Measurements from ENCODE around the gene RILPL2.

DNA sequence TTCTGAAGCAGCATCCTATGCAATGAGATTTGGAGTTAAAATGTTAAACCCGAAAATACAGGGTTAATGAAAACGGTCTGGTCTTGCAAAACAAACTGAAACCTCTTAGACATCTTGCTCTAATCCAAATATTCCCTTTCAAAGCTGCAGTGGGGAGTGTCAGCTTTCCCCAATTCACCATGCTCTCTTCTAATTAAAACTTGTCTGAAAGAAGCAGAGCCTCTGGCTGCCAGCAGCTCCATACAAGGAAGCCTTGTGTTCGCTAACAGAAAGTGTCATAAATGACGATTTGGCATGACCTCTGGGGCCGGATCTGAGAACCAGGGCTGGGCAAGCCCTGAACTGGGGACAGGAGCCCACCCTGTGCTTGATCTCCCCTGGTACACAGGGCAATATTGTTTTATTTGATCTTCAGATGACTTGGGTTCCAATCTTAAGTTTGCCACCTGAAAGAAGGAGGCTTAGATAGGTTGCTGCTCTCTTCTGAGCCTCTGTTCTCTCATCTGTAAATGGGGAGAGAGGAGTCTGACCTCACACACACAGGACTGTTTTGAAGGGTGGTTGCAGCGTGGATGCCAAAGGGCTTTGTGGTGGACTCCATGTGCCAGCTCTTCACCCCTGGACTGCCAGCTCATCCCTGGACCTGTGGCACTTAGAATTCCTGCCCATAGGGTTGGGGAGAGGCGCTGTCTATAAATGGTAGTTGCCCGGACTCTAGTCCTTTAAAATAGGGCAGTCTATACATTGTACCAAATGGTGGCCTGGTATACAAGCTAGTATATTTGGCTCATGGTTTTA lies 44.7 kb downstream of the RILPL2 start:
- TF ChIP-seq, protein P1, sequence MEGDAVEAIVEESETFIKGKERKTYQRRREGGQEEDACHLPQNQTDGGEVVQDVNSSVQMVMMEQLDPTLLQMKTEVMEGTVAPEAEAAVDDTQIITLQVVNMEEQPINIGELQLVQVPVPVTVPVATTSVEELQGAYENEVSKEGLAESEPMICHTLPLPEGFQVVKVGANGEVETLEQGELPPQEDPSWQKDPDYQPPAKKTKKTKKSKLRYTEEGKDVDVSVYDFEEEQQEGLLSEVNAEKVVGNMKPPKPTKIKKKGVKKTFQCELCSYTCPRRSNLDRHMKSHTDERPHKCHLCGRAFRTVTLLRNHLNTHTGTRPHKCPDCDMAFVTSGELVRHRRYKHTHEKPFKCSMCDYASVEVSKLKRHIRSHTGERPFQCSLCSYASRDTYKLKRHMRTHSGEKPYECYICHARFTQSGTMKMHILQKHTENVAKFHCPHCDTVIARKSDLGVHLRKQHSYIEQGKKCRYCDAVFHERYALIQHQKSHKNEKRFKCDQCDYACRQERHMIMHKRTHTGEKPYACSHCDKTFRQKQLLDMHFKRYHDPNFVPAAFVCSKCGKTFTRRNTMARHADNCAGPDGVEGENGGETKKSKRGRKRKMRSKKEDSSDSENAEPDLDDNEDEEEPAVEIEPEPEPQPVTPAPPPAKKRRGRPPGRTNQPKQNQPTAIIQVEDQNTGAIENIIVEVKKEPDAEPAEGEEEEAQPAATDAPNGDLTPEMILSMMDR (IDR thresholded peaks at IDR 0.05; ENCODE audit: low read depth, low read length, missing input control): no peak
- no peak for TF ChIP-seq FOXA1 (IDR thresholded peaks at IDR 0.05)
- TF ChIP-seq TAF1 (conservative IDR thresholded peaks at IDR 0.05): no peak
- TF ChIP-seq, protein P2, sequence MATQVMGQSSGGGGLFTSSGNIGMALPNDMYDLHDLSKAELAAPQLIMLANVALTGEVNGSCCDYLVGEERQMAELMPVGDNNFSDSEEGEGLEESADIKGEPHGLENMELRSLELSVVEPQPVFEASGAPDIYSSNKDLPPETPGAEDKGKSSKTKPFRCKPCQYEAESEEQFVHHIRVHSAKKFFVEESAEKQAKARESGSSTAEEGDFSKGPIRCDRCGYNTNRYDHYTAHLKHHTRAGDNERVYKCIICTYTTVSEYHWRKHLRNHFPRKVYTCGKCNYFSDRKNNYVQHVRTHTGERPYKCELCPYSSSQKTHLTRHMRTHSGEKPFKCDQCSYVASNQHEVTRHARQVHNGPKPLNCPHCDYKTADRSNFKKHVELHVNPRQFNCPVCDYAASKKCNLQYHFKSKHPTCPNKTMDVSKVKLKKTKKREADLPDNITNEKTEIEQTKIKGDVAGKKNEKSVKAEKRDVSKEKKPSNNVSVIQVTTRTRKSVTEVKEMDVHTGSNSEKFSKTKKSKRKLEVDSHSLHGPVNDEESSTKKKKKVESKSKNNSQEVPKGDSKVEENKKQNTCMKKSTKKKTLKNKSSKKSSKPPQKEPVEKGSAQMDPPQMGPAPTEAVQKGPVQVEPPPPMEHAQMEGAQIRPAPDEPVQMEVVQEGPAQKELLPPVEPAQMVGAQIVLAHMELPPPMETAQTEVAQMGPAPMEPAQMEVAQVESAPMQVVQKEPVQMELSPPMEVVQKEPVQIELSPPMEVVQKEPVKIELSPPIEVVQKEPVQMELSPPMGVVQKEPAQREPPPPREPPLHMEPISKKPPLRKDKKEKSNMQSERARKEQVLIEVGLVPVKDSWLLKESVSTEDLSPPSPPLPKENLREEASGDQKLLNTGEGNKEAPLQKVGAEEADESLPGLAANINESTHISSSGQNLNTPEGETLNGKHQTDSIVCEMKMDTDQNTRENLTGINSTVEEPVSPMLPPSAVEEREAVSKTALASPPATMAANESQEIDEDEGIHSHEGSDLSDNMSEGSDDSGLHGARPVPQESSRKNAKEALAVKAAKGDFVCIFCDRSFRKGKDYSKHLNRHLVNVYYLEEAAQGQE (IDR thresholded peaks at IDR 0.05): no peak
- TF ChIP-seq, protein P3, sequence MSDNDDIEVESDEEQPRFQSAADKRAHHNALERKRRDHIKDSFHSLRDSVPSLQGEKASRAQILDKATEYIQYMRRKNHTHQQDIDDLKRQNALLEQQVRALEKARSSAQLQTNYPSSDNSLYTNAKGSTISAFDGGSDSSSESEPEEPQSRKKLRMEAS (IDR thresholded peaks at IDR 0.05): no peak
- no peak for TF ChIP-seq YY1 (IDR thresholded peaks at IDR 0.05)
- TF ChIP-seq NR2F2 (IDR thresholded peaks at IDR 0.05): no peak
- TF ChIP-seq JUND (IDR thresholded peaks at IDR 0.05): no peak
- TF ChIP-seq SP1 (IDR thresholded peaks at IDR 0.05): no peak
- no peak for TF ChIP-seq RXRA (IDR thresholded peaks at IDR 0.05)
- no peak for TF ChIP-seq GABPA (IDR thresholded peaks at IDR 0.05 in 1 of 2, conservative IDR thresholded peaks at IDR 0.05 in 1 of 2)
- TF ChIP-seq, protein P4, sequence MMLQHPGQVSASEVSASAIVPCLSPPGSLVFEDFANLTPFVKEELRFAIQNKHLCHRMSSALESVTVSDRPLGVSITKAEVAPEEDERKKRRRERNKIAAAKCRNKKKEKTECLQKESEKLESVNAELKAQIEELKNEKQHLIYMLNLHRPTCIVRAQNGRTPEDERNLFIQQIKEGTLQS (IDR thresholded peaks at IDR 0.05): no peak
- no peak for TF ChIP-seq RAD21 (IDR thresholded peaks at IDR 0.05)
- TF ChIP-seq, protein P5, sequence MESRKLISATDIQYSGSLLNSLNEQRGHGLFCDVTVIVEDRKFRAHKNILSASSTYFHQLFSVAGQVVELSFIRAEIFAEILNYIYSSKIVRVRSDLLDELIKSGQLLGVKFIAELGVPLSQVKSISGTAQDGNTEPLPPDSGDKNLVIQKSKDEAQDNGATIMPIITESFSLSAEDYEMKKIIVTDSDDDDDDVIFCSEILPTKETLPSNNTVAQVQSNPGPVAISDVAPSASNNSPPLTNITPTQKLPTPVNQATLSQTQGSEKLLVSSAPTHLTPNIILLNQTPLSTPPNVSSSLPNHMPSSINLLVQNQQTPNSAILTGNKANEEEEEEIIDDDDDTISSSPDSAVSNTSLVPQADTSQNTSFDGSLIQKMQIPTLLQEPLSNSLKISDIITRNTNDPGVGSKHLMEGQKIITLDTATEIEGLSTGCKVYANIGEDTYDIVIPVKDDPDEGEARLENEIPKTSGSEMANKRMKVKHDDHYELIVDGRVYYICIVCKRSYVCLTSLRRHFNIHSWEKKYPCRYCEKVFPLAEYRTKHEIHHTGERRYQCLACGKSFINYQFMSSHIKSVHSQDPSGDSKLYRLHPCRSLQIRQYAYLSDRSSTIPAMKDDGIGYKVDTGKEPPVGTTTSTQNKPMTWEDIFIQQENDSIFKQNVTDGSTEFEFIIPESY (IDR thresholded peaks at IDR 0.05): no peak
